Gastroesophageal sphincter (tissue), 3 donors: ENCODE measurements around the gene ABHD14A.

Source experiments
- CTCF ChIP-seq, 4 experiments: fragments of 200-600 bp in 2 of 4; fragments of 450-650 bp in 2 of 4; sonication (generic) in 1 of 4; IDR thresholded peaks; one replicate each; pipeline ENCODE4 v1.5.1; 2017 to 2019; ENCODE audit warnings: antibody characterized with exemption in 4 of 4, mild to moderate bottlenecking in 2 of 4, moderate library complexity in 2 of 4
- POLR2A ChIP-seq, 2 donors: fragments of 450-650 bp; IDR thresholded peaks; one replicate each; pipeline ENCODE4 v1.6.1; 2017; ENCODE audit warnings: antibody characterized with exemption in 2 of 2, mild to moderate bottlenecking in 2 of 2, moderate library complexity in 1 of 2
- POLR2AphosphoS5 ChIP-seq: sonication (generic); formaldehyde crosslinking; IDR thresholded peaks from one replicate; pipeline ENCODE4 v1.6.1; 2017; ENCODE audit warnings: antibody characterized with exemption

- TF ChIP-seq CTCF (IDR thresholded peaks at IDR 0.05): no peak
- TF ChIP-seq POLR2AphosphoS5: no peak
- no peak for TF ChIP-seq POLR2A (IDR thresholded peaks at IDR 0.05)
Measured at GRCh38 chr3:52012699-52013098, 37.8 kb downstream of the ABHD14A start.
